HTR-8/SVneo (cell line): Measurements from ENCODE around the gene TMEM150B.
A peak's percentile ranks its signal among the peaks of the same experiment; 100 is the strongest.

ENCODE experiments used
- DNase-seq: peaks from one replicate; pipeline ENCODE4 v3.0.0; 2011; ENCODE audit warnings: low spot score, mixed read lengths; ENCODE audit not compliant: insufficient read length
- FAIRE-seq: peaks from 2 replicates; lab custom pipeline; 2011; peaks lifted over from hg19 to GRCh38; lab: Jason Lieb, UNC

TMEM150B gene

GRCh38 chr19:55325172-55325571, at the start of gene TMEM150B:
TSS of gene TMEM150B (minus strand) at chr19:55325341. CDS start at chr19:55321036, 4,305 bp downstream.
- FAIRE-seq (no peak), DNase-seq (no peak)

GRCh38 chr19:55373993-55374757, 49.0 kb upstream of the TMEM150B start:
- peak; percentile 67 for FAIRE-seq
- DNase-seq: peak; percentile 75

- DNase-seq: no peak
- no peak for FAIRE-seq
Measured at GRCh38 chr19:55373306-55373992, 48.3 kb upstream of the TMEM150B start.

- FAIRE-seq: peak; percentile 38
- peak; percentile 79 for DNase-seq
Measured at GRCh38 chr19:55372316-55373081, 47.4 kb upstream of the TMEM150B start.

- FAIRE-seq (peak; percentile 85), DNase-seq (peak; percentile 72)
Measured at GRCh38 chr19:55370305-55370988, 45.3 kb upstream of the TMEM150B start, which contains the start of gene IL11. TSS of gene IL11 (minus strand) at chr19:55370463. CDS start at chr19:55370310, 153 bp downstream.

GRCh38 chr19:55369653-55370304, 44.6 kb upstream of the TMEM150B start:
- FAIRE-seq: peak; percentile 44
- peak; percentile 83 for DNase-seq

GRCh38 chr19:55368701-55369563, 43.8 kb upstream of the TMEM150B start:
- DNase-seq: no peak
- FAIRE-seq: no peak

- no peak for DNase-seq
- no peak for FAIRE-seq
Measured at GRCh38 chr19:55368106-55368505, 43.0 kb upstream of the TMEM150B start.

GRCh38 chr19:55366790-55367189, 41.6 kb upstream of the TMEM150B start:
- FAIRE-seq: no peak
- DNase-seq: no peak

GRCh38 chr19:55365964-55366363, 40.8 kb upstream of the TMEM150B start:
- FAIRE-seq: no peak
- no peak for DNase-seq

- no peak for FAIRE-seq
- no peak for DNase-seq
Measured at GRCh38 chr19:55365245-55365644, 40.1 kb upstream of the TMEM150B start.

- DNase-seq: no peak
- no peak for FAIRE-seq
Measured at GRCh38 chr19:55362990-55363716, 38.0 kb upstream of the TMEM150B start, which contains the start of gene GARIN5B. TSS of gene GARIN5B (minus strand) at chr19:55363260. CDS start at chr19:55363066, 194 bp downstream.

GRCh38 chr19:55362174-55362989, 37.2 kb upstream of the TMEM150B start:
- no peak for FAIRE-seq
- DNase-seq: no peak

GRCh38 chr19:55360902-55361301, 35.8 kb upstream of the TMEM150B start:
- DNase-seq: no peak
- FAIRE-seq: no peak

- no peak for DNase-seq
- FAIRE-seq: no peak
Measured at GRCh38 chr19:55358943-55359908, 34.1 kb upstream of the TMEM150B start.

GRCh38 chr19:55358493-55358892, 33.4 kb upstream of the TMEM150B start:
- FAIRE-seq: no peak

More at GRCh38 chr19:55358493-55358892, 33.4 kb upstream of the TMEM150B start:
- DNase-seq: no peak
